Esophagus squamous epithelium (tissue), 4 donors: ENCODE data around the gene FAM184B.

ENCODE experiments used
- POLR2A ChIP-seq, 4 donors: fragments of 450-650 bp; IDR thresholded peaks; one replicate each; pipeline ENCODE4 v1.6.1; 2017; ENCODE audit warnings: antibody characterized with exemption in 4 of 4, mild to moderate bottlenecking in 4 of 4, moderate library complexity in 3 of 4
- TF ChIP-seq, protein P1 (sequence below), 6 experiments: fragments of 450-650 bp in 4 of 6; fragments of 200-600 bp in 2 of 6; sonication (generic) in 2 of 6; IDR thresholded peaks; one replicate each; pipeline ENCODE4 v1.5.1; 2016 to 2019; ENCODE audit warnings: antibody characterized with exemption in 6 of 6, mild to moderate bottlenecking in 4 of 6, moderate library complexity in 4 of 6

GRCh38 chr4:17687237-17687857 is 94.1 kb downstream of the FAM184B start:
- TF ChIP-seq, protein P1, sequence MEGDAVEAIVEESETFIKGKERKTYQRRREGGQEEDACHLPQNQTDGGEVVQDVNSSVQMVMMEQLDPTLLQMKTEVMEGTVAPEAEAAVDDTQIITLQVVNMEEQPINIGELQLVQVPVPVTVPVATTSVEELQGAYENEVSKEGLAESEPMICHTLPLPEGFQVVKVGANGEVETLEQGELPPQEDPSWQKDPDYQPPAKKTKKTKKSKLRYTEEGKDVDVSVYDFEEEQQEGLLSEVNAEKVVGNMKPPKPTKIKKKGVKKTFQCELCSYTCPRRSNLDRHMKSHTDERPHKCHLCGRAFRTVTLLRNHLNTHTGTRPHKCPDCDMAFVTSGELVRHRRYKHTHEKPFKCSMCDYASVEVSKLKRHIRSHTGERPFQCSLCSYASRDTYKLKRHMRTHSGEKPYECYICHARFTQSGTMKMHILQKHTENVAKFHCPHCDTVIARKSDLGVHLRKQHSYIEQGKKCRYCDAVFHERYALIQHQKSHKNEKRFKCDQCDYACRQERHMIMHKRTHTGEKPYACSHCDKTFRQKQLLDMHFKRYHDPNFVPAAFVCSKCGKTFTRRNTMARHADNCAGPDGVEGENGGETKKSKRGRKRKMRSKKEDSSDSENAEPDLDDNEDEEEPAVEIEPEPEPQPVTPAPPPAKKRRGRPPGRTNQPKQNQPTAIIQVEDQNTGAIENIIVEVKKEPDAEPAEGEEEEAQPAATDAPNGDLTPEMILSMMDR (IDR thresholded peaks at IDR 0.05), result no peak
- TF ChIP-seq POLR2A (IDR thresholded peaks at IDR 0.05), result no peak
